Body of pancreas (tissue), 4 donors: ENCODE data around the gene HNRNPU. TPM values are rescaled to one million over a fixed set of nuclear protein-coding genes. Genes with fewer than 3 reads are reported as not detected.
A peak's percentile ranks its signal among the peaks of the same experiment; 100 is the strongest.

Experiments
- ATAC-seq: fragments of 150-250 bp; one replicate; pipeline ENCODE4 v1.9.1; 2016
- DNase-seq, 4 donors: peaks; one replicate each; pipeline ENCODE4 v3.0.0-alpha.2; 2019
- H3K27ac ChIP-seq, 4 donors: fragments of 200-600 bp; sonication (generic); 1 replicate in 3 of 4; 2 replicates in 1 of 4; pipeline versions ENCODE4 v1.5.1 to v1.6.1; 2016 to 2019; ENCODE audit warnings: mild to moderate bottlenecking in 1 of 4, mixed read lengths in 1 of 4, moderate library complexity in 1 of 4
- H3K27me3 ChIP-seq, 2 donors: fragments of 200-600 bp; sonication (generic); one replicate each; pipeline ENCODE4 v1.6.0; 2016; ENCODE audit warnings: mild to moderate bottlenecking in 1 of 2
- H3K36me3 ChIP-seq, 2 donors: fragments of 200-600 bp; sonication (generic); replicated peaks in 1 of 2; 2 replicates each; pipeline ENCODE4 v1.5.1; 2016; ENCODE audit warnings: low read depth in 2 of 2; ENCODE audit not compliant: insufficient read depth in 1 of 2
- H3K4me1 ChIP-seq: fragments of 200-600 bp; sonication (generic); one replicate; pipeline ENCODE4 v1.6.0; 2016
- H3K4me3 ChIP-seq, 2 donors: fragments of 200-600 bp; sonication (generic); 1 replicate in 1 of 2; 2 replicates in 1 of 2; pipeline ENCODE4 v1.5.1; 2016 to 2019
- H3K9me3 ChIP-seq, 3 donors: fragments of 200-600 bp; sonication (generic); 1 replicate in 2 of 3; 2 replicates in 1 of 3; pipeline ENCODE4 v1.5.1; 2016
- CTCF ChIP-seq, 7 experiments: fragments of 450-650 bp in 4 of 7; fragments of 200-600 bp in 3 of 7; sonication (generic) in 3 of 7; IDR thresholded peaks; one replicate each; pipeline ENCODE4 v1.5.1; 2016 to 2019; ENCODE audit warnings: antibody characterized with exemption in 7 of 7
- POLR2A ChIP-seq, 3 donors: fragments of 450-650 bp; IDR thresholded peaks; one replicate each; pipeline ENCODE4 v1.6.1; 2016; ENCODE audit warnings: antibody characterized with exemption in 3 of 3, mild to moderate bottlenecking in 2 of 3
- WGBS, 2 donors: methylation state at CpG; one replicate each; pipeline ENCODE4 v1.1.5; 2017; 5-methylcytosine and 5-hydroxymethylcytosine counted together
- intact Hi-C: fragments of 100-400 bp; cut with DNase I; formaldehyde crosslinking; loops from one replicate; pipeline ENCODE4 v1.15.1; 2023
- total RNA-seq, 2 donors: library from RNA; depleted of rRNA; stranded (reverse); fragments of >200 nt; gene quantifications; one replicate each; pipeline ENCODE4 v1.1.0, GENCODE V29; 2016

The HNRNPU gene
- total RNA-seq, 2 donors from 2014 or later: 201 to 294 TPM

GRCh38 chr1:244865820-244866219 is 1.5 kb upstream of the HNRNPU start:
- H3K36me3 ChIP-seq: no peaks in the 10 kb centered on the region
- H3K4me3 ChIP-seq: no peak overlapping the region
- TF ChIP-seq CTCF (IDR thresholded peaks at IDR 0.05): no peak
- no peak for TF ChIP-seq POLR2A (IDR thresholded peaks at IDR 0.05)
- DNase-seq (no peak), ATAC-seq (no peak)
- H3K27ac ChIP-seq: peak overlapping the region in 3 of 4 donors; percentile 99 to 100 (median 100)
- no peaks in the 10 kb centered on the region for H3K9me3 ChIP-seq
- H3K4me1 ChIP-seq: peaks cover 23% of the 10 kb centered on the region
- WGBS, 2 donors: 50 to 62% methylated on average over 3 of the region's 3 CpGs
- no peaks in the 10 kb centered on the region for H3K27me3 ChIP-seq
- intact Hi-C loops: no loop called here

- 10% methylated on average over 9 of the region's 9 CpGs for WGBS, 2 donors
- Histone ChIP-seq H3K27ac (peak overlapping the region; percentile 97 to 100 (median 100)), H3K4me3 (peak overlapping the region in 1 of 2 donors; percentile 99), H3K27me3 (no peaks in the 10 kb centered on the region), H3K4me1 (peaks cover 31% of the 10 kb centered on the region), H3K36me3 (peaks cover 0 to 4% of the 10 kb centered on the region in 2 donors), H3K9me3 (no peaks in the 10 kb centered on the region)
- ATAC-seq (no peak), DNase-seq (peak; percentile 41 to 48 (median 44))
- intact Hi-C loops: no loop called here
- TF ChIP-seq POLR2A (IDR thresholded peaks at IDR 0.05) (no peak), CTCF (IDR thresholded peaks at IDR 0.05) (no peak)
Observed at GRCh38 chr1:244865028-244865371, 657 bp upstream of the HNRNPU start.

- Histone ChIP-seq H3K9me3 (no peaks in the 10 kb centered on the region), H3K27ac (peak overlapping the region; percentile 97 to 100 (median 100)), H3K36me3 (peaks cover 0 to 12% of the 10 kb centered on the region in 2 donors), H3K27me3 (no peaks in the 10 kb centered on the region), H3K4me3 (peak overlapping the region; percentile 98 to 99), H3K4me1 (peaks cover 43% of the 10 kb centered on the region)
- TF ChIP-seq CTCF (IDR thresholded peaks at IDR 0.05): no peak
- TF ChIP-seq POLR2A (IDR thresholded peaks at IDR 0.05): no peak
- intact Hi-C loops: no loop called here
- DNase-seq (peak; percentile 31 to 46 (median 40)), ATAC-seq (peak; percentile 9)
- 1% methylated on average over 40 to 89 of the region's 92 CpGs for WGBS, 2 donors
Observed at GRCh38 chr1:244863491-244864252, 671 bp downstream of the HNRNPU start.

GRCh38 chr1:244862699-244863490 is 1.4 kb downstream of the HNRNPU start:
- H3K4me3 ChIP-seq: peak overlapping the region; percentile 98 to 99
- WGBS, 2 donors: 0% methylated on average over 18 to 62 of the region's 87 CpGs
- TF ChIP-seq CTCF (IDR thresholded peaks at IDR 0.05) (peak in 1 of 7 experiments; percentile 14), POLR2A (IDR thresholded peaks at IDR 0.05) (peak; percentile 77 to 89 (median 83))
- H3K4me1 ChIP-seq: peaks cover 51% of the 10 kb centered on the region
- DNase-seq (peak; percentile 97 to 99 (median 98)), ATAC-seq (peak; percentile 81)
- intact Hi-C loops: no loop called here
- H3K27ac ChIP-seq: peak overlapping the region; percentile 97 to 100 (median 100)
- H3K36me3 ChIP-seq: peaks cover under 1 to 18% of the 10 kb centered on the region in 2 donors
- H3K27me3 ChIP-seq: no peaks in the 10 kb centered on the region
- H3K9me3 ChIP-seq: no peaks in the 10 kb centered on the region
